ENCODE results near the gene VAV1.

DNA sequence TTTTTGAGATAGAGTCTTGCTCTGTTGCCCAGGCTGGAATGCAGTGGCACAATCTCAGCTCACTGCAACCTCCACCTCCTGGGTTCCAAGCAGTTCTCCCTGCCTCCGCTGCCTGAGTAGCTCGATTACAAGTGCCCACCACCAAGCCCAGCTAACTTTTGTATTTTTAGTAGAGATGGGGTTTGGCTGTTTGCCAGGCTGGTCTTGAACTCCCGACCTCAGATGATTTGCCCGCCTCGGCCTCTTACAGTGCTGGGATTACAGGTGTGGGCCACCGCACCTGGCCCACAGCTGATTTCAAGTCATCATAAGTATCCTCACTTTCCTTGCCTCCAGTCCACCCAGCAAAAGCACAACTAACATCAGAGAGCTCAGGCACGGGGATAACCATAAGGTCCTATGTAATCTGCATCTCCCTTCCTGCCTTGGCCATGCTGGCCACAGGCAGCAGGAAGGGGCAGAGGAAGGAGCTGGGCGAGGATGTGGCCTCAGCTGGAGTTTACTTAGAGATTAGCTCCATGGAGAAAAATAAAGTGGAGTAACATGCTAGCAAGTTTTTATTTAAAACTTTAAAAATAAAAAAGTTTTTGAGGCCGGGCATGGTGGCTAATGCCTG is 91.9 kb downstream of the VAV1 start:
- no peak for TF ChIP-seq CTCF (IDR thresholded peaks at IDR 0.05; ENCODE audit: insufficient read depth, low read length, poor library complexity, severe bottlenecking)
- no peak for TF ChIP-seq EZH2phosphoT487 (conservative IDR thresholded peaks at IDR 0.05; ENCODE audit: low read length)

Data from SU-DHL-6 (cell line).